Activated CD8-positive, alpha-beta T cell treated with anti-CD3 and anti-CD28 coated beads, Interleukin-2, amount 10 ng/mL, durations not matched to agents 7 days and 5 days (primary cell): Measurements from ENCODE around the gene ELK3. TPM values are rescaled to one million over a fixed set of nuclear protein-coding genes. Genes with fewer than 3 reads are reported as not detected.
A peak's percentile ranks its signal among the peaks of the same experiment; 100 is the strongest.

Source experiments
- ATAC-seq: fragments of 150-1000 bp; cut with Tn5 transposase; one replicate; pipeline ENCODE4 v1.10.0; 2021; ENCODE audit warnings: moderate library complexity
- CTCF ChIA-PET: fragments of 350-600 bp; sonication (Branson Sonifier 250); formaldehyde crosslinking; loops from one replicate; lab custom pipeline; 2021; ENCODE audit warnings: antibody characterized with exemption; lab: Charles Lee
- POLR2A ChIA-PET: fragments of 350-600 bp; sonication (Branson Sonifier 250); formaldehyde crosslinking; loops from one replicate; lab custom pipeline; 2021; ENCODE audit warnings: antibody characterized with exemption; lab: Charles Lee
- DNase-seq: peaks from one replicate; pipeline ENCODE4 v3.0.0-alpha.2; 2020
- H3K27ac Mint-ChIP-seq: one replicate; pipeline ENCODE4 v1.8.0; 2021; ENCODE audit warnings: mild to moderate bottlenecking, mixed read lengths
- H3K27me3 Mint-ChIP-seq: one replicate; pipeline ENCODE4 v1.8.0; 2021; ENCODE audit warnings: low read depth, mixed read lengths
- H3K36me3 Mint-ChIP-seq: one replicate; pipeline ENCODE4 v1.8.0; 2021; ENCODE audit warnings: low read depth, mixed read lengths
- H3K4me1 Mint-ChIP-seq: one replicate; pipeline ENCODE4 v1.8.0; 2021; ENCODE audit warnings: low read depth, mixed read lengths
- H3K4me3 Mint-ChIP-seq: one replicate; pipeline ENCODE4 v1.8.0; 2021; ENCODE audit warnings: mild to moderate bottlenecking, mixed read lengths
- H3K9me3 Mint-ChIP-seq: one replicate; pipeline ENCODE4 v1.8.0; 2022; ENCODE audit warnings: mixed read lengths; ENCODE audit not compliant: insufficient read depth
- total RNA-seq, 2 experiments: library from RNA; stranded (reverse); gene quantifications; one replicate each; pipeline ENCODE4 v1.2.3, GENCODE V29; 2021

ELK3 gene
- total RNA-seq, 2 experiments from 2014 or later: 17.6 to 18.1 TPM

DNA sequence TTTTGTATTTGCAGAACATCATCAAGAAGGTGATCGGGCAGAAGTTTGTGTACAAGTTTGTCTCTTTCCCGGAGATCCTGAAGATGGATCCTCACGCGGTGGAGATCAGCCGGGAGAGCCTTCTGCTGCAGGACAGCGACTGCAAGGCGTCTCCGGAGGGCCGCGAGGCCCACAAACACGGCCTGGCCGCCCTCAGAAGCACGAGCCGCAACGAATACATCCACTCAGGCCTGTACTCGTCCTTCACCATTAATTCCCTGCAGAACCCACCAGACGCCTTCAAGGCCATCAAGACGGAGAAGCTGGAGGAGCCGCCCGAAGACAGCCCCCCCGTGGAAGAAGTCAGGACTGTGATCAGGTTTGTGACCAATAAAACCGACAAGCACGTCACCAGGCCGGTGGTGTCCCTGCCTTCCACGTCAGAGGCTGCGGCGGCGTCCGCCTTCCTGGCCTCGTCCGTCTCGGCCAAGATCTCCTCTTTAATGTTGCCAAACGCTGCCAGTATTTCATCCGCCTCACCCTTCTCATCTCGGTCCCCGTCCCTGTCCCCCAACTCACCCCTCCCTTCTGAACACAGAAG, 52.8 kb downstream of the ELK3 start:
- no peak for ATAC-seq
- POLR2A ChIA-PET: no interaction called here
- CTCF ChIA-PET: no interaction called here
- Mint-ChIP-seq H3K4me3 (no peak overlapping the region), H3K27me3 (no peaks in the 10 kb centered on the region), H3K4me1 (peaks cover 44% of the 10 kb centered on the region), H3K9me3 (no peaks in the 10 kb centered on the region), H3K27ac (no peak overlapping the region), H3K36me3 (peaks cover 48% of the 10 kb centered on the region)
- DNase-seq: no peak

DNA sequence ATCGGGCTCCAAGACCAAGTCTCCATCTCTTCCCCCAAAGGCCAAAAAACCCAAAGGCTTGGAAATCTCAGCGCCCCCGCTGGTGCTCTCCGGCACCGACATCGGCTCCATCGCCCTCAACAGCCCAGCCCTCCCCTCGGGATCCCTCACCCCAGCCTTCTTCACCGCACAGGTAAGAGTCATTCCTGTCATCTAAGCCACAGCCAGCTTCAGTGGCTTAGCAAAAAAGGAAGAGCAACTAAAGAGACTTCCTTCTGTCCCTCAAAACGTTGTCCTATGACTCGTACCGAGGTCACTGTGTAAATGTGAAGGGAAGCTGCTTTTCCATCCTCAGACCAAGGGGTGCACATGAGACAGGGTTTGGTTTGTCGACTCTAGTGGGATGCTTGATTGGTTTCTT, 53.4 kb downstream of the ELK3 start:
- ATAC-seq (no peak), DNase-seq (no peak)
- Mint-ChIP-seq H3K4me3 (no peak overlapping the region), H3K4me1 (peaks cover 38% of the 10 kb centered on the region), H3K9me3 (no peaks in the 10 kb centered on the region), H3K36me3 (peaks cover 53% of the 10 kb centered on the region), H3K27ac (no peak overlapping the region), H3K27me3 (no peaks in the 10 kb centered on the region)
- POLR2A ChIA-PET: no interaction called here
- CTCF ChIA-PET: interaction anchor here (0.8 kb wide), 1 partner anchor 8 kb away, joined by 3 read pairs; no protein-coding TSS in a partner anchor

DNA sequence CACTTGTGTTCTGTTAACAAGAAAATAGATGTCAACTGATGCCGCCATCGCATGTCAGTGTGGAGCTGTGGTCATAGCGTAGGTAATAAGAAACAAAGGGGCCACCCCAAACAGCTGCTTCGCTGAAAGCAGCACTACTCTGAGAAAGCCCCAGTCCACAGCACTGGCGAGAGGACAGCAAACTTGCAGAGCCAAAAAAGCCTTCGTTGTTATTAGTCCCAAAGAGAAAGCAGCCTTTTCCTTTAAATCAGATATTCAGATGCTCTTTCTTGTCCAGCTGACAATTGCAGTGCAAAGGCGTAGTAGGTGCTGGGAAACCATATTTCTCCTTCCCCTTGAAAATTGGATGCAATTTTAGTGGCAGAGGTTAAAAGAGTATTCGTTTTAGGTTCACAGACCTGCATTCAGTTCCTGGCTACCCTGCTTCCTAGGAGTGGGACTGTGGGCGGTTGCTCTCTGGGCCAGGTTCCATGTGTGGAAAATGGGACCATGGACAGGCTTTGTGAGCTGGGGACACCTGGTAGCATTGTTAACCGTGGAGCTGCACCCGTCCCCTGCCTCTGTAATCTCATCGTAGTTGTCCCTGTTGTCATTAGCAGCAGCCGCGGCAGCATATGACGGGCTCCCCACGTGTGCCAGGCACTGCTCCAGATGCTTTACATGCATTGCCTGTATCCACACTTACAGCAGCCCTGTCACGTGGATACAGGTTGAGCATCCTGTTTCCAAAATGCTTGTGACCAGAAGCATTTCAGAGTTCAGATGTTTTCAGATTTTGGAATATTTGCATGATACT, 54.2 kb downstream of the ELK3 start:
- Mint-ChIP-seq H3K27me3 (no peaks in the 10 kb centered on the region), H3K27ac (no peak overlapping the region), H3K36me3 (peaks cover 57% of the 10 kb centered on the region), H3K9me3 (no peaks in the 10 kb centered on the region), H3K4me3 (no peak overlapping the region), H3K4me1 (peaks cover 32% of the 10 kb centered on the region)
- CTCF ChIA-PET: interaction anchor here (0.8 kb wide), 1 partner anchor 9 kb away, joined by 3 read pairs; no protein-coding TSS in a partner anchor
- ATAC-seq: no peak
- no peak for DNase-seq
- POLR2A ChIA-PET: no interaction called here

DNA sequence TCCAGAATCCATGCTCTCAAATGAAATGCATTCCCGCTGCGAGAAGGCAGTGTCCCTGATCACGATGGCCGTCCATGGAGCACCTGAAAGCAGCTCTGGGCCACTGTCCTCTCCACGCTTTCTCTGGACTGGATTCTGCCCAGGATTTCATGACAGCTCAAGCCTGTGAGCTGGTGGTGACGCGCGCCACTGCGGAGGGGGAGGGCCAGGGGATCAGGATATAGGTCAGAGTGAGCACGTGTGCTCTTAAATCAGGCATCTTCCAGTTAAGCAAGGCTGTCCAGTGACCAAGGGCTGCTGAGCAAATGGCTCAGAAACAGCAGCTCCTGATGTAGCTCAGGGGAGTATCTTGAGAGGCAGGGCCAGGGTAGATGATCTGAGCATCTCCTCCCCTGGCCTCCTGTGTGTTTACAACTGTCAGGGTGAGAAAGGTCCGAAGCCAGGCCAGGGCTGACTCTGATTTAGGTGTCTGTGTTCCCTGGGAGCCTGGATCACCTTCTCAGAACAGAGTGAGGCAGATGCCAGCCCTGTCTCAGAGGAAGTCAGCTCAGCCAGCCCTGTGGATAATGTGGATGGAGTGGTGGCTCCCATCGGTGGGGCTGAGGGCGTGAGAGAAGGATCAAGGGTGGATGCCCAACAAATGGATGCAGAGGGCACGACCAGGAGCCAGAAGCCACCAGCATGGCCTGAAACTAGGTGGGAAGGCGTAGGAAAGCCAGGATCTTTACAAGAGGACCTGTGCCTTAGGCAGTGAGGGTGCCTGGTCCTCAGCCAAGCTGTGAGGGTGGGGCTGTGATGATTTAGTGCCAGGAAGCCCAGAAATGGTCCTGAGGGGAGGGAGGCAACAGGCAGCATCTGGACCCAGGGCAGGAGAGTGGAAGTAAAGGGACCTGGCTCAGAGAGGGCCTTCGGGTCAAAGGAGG, 55.3 kb downstream of the ELK3 start:
- ATAC-seq (peak; percentile 12), DNase-seq (no peak)
- Mint-ChIP-seq H3K27ac (peak overlapping the region; percentile 41), H3K9me3 (no peaks in the 10 kb centered on the region), H3K4me1 (peaks cover 32% of the 10 kb centered on the region), H3K4me3 (no peak overlapping the region), H3K27me3 (no peaks in the 10 kb centered on the region), H3K36me3 (peaks cover 61% of the 10 kb centered on the region)
- CTCF ChIA-PET: no interaction called here
- POLR2A ChIA-PET: interaction anchor here (0.6 to 1.2 kb wide), 2 partner anchors 30 to 152 kb away, joined by 3 to 4 read pairs; no protein-coding TSS in a partner anchor

DNA sequence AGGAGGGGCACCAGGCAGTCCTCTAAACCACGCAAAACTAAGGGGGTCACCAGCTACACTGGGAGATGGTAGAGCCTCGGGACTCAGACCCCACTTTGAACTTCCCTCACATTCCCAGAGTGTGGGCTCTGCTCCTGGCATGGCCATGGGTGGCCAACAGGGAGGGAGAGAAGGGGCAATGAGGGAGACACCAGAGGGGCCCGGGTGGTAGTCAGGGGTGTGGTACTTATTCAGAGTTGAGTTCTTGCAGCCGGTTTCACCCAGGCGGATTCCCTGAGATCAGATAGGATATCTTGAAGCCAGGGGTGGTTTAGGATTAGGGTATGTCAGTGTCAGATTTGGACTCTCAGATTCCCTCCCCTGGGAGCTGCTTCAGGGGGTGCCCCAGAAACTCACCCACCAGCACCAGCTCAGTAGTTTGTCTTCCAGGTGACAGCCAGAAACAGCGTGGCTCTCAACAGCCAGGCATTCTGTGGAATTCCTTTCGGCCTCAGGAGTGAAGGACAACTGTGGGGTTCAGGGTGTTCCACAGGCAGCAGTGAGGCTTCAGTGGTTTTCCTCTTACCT, 56.0 kb downstream of the ELK3 start:
- Mint-ChIP-seq H3K4me3 (no peak overlapping the region), H3K4me1 (peaks cover 32% of the 10 kb centered on the region), H3K27me3 (no peaks in the 10 kb centered on the region), H3K27ac (peak overlapping the region; percentile 41), H3K36me3 (peaks cover 66% of the 10 kb centered on the region), H3K9me3 (no peaks in the 10 kb centered on the region)
- CTCF ChIA-PET: no interaction called here
- no peak for ATAC-seq
- POLR2A ChIA-PET: interaction anchor here (0.6 to 1.2 kb wide), 2 partner anchors 29 to 153 kb away, joined by 3 to 4 read pairs; no protein-coding TSS in a partner anchor
- no peak for DNase-seq

DNA sequence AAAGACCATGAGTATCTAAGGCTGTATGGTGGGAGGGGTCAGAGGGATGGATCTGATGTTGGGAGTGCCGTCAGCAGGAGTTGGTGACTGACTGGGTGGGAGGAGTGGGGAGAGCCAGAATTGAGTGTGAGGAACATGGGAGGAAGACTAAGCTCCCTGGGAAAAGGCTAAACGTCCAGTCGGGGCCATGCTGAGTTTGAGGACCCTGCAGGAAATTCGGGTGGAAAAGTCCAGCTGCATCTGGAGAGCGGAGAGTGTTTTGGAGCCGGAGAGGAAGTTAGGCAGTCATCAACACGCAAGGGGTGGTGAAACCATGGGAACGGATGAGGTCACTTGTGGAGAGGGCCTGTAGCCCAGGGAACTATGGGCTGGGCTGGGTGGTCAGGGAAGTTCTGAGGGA, 60.9 kb downstream of the ELK3 start:
- CTCF ChIA-PET: interaction anchor here (2.1 kb wide), 1 partner anchor 261 kb away, joined by 6 read pairs; no protein-coding TSS in a partner anchor
- DNase-seq (no peak), ATAC-seq (no peak)
- Mint-ChIP-seq H3K4me3 (no peak overlapping the region), H3K4me1 (peaks cover 18% of the 10 kb centered on the region), H3K27me3 (no peaks in the 10 kb centered on the region), H3K9me3 (no peaks in the 10 kb centered on the region), H3K27ac (no peak overlapping the region), H3K36me3 (peaks cover 36% of the 10 kb centered on the region)
- POLR2A ChIA-PET: no interaction called here

DNA sequence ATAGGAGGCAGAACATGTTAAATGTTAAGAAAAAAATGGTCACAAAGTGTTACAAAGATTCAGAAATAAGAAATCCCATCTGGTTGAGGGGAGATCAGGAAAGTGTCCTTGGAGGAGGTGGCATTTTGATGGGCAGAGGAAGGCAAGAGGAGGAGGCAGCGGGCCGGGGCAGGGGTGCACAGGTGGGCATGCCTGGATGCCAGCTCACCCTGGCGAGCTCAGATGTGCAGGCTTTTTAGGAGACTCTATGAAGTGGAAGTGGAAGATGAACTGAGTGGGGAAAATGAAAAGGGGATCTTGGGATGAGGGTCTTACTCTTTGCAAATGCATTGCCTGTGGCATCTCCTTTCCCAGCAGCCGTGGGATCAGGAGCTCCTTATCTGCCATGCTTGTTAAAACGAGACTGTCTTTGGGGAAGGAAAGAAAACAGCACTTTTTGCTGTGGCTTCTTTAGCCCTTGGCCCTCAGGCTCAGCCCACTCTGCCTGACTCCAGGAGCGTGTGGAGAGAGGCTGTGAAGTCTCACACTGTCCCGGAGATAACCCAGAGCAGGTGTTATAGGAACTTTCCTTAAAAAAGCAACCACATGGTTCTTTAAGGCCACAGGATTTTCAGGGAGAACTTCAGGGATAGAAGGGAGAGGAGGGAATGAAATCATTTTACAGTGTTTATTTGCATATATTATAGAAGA, 62.6 kb downstream of the ELK3 start:
- H3K4me3 Mint-ChIP-seq: no peak overlapping the region
- ATAC-seq: no peak
- H3K27ac Mint-ChIP-seq: no peak overlapping the region
- peaks cover 40% of the 10 kb centered on the region for H3K36me3 Mint-ChIP-seq
- peaks cover 5% of the 10 kb centered on the region for H3K4me1 Mint-ChIP-seq
- ChIA-PET POLR2A (interaction anchor here (0.6 to 2.2 kb wide), 2 partner anchors 143 to 296 kb away, joined by 3 to 9 read pairs; partner anchors contain the start of gene CDK17), CTCF (interaction anchor here (1.0 to 2.1 kb wide), 6 partner anchors 9 to 143 kb away, joined by 3 to 7 read pairs (median 5); partner anchors contain the start of gene CDK17)
- H3K9me3 Mint-ChIP-seq: no peaks in the 10 kb centered on the region
- DNase-seq: no peak
- H3K27me3 Mint-ChIP-seq: no peaks in the 10 kb centered on the region

DNA sequence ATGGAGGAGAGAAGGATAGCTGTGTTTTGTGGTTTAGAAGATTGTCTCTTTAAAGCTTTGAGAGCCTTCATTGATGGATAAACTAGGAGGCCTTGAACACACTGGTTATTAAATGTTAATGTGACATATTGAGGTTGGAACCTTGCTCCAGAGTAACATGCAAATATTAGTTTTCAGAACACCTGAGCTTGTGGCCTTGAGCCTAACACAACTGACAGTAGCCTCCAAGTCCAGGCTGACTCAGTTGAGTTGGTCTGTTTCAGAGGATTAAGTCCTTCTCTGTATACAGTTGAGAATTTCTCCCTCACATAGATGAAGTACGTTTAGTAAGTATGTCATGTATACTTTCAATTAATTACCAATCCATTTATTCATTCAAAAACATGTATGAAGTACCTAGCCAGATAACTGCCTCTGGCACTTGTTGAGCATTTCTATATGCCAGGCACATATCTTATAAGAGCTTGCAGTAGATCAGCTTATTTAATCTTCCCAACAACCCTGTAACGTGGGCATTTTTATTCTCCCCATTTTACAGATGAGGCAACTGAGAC, 63.5 kb downstream of the ELK3 start:
- ChIA-PET CTCF (interaction anchor here (1.0 to 2.1 kb wide), 5 partner anchors 8 to 260 kb away, joined by 3 to 7 read pairs (median 4); partner anchors contain the start of gene CDK17), POLR2A (interaction anchor here (2.2 kb wide), 1 partner anchor 143 kb away, joined by 9 read pairs; the partner anchor contains the start of gene CDK17)
- Mint-ChIP-seq H3K4me1 (peaks cover 5% of the 10 kb centered on the region), H3K9me3 (no peaks in the 10 kb centered on the region), H3K27ac (peak overlapping the region; percentile 51), H3K27me3 (no peaks in the 10 kb centered on the region), H3K36me3 (peaks cover 38% of the 10 kb centered on the region), H3K4me3 (no peak overlapping the region)
- DNase-seq (no peak), ATAC-seq (no peak)

DNA sequence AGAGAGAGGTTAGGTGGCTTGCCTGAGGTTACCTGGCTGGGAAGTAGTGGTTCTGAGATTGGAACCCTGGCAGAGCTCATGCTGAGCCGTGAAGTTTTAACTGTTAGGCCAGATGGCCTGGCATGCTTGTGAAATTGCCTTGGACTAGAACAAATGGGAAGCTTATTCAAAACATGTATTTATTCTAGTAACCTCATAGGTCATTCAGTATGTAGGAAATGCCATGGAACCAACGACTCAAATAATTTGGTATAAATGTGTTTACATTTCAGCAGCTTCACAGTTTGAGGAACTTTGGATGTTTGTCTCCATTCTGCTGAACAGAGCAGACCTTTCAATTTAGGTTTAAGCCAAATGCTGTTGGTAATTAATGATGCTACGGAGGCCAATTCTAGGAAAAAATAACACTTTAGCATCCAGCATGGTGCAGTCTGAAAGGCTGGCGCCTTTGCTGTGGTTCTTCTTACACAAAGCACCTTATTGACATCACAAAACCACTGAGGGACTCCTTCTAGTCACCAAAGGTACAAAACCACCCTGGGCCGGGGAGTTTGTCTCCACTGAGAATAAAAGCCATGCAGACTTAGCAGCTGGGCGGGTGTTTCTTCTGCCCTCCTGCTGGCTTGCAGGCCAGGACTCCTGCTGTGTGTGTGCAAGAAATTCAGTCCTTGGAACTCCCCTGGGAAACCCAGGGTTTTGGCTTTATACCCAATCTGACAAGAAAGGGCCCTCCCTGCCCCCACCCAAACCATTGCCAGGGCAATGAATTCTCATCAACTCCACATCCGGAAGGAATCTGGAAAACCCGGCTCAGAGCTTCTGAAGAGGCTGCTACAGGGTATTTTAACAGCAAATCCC, 64.2 kb downstream of the ELK3 start:
- ChIA-PET POLR2A (interaction anchor here (2.2 kb wide), 1 partner anchor 142 kb away, joined by 9 read pairs; the partner anchor contains the start of gene CDK17), CTCF (interaction anchor here (1.0 to 2.1 kb wide), 4 partner anchors 9 to 259 kb away, joined by 3 to 7 read pairs (median 5); partner anchors contain the start of gene CDK17)
- DNase-seq (peak; percentile 60), ATAC-seq (peak; percentile 74)
- Mint-ChIP-seq H3K9me3 (no peaks in the 10 kb centered on the region), H3K27ac (peak overlapping the region; percentile 51), H3K4me3 (no peak overlapping the region), H3K36me3 (peaks cover 39% of the 10 kb centered on the region), H3K4me1 (peaks cover 5% of the 10 kb centered on the region), H3K27me3 (no peaks in the 10 kb centered on the region)
